ENCODE data around the gene SLC44A1.

DNA sequence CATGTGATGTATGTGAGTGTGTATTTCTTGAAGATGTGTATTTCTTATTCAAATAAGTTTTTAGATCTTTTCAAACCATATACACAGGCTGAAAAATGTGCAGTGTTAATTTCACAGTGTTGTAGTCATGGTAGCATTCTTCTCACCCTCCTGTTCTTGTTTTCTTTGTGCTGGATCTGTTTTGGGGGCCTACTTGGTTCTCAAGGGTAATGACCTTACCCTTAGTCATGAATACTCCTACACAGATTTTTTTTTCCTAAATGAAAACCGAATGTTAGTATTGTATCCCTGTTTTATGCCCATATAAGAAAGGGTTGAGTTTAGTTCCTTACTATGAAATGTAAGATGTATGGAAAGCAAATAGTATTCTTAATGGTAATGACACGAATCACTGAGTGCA is 88.0 kb downstream of the SLC44A1 start:
- no peak for TF ChIP-seq POLR2A (IDR thresholded peaks at IDR 0.05)
- no peak for TF ChIP-seq CTCF (IDR thresholded peaks at IDR 0.05)
